GM03348 (cell line): ENCODE data around the gene WDR81.

Experiments used
- DNase-seq: peaks from one replicate; pipeline ENCODE4 v3.0.0; 2012; ENCODE audit warnings: low spot score

Gene WDR81

DNA sequence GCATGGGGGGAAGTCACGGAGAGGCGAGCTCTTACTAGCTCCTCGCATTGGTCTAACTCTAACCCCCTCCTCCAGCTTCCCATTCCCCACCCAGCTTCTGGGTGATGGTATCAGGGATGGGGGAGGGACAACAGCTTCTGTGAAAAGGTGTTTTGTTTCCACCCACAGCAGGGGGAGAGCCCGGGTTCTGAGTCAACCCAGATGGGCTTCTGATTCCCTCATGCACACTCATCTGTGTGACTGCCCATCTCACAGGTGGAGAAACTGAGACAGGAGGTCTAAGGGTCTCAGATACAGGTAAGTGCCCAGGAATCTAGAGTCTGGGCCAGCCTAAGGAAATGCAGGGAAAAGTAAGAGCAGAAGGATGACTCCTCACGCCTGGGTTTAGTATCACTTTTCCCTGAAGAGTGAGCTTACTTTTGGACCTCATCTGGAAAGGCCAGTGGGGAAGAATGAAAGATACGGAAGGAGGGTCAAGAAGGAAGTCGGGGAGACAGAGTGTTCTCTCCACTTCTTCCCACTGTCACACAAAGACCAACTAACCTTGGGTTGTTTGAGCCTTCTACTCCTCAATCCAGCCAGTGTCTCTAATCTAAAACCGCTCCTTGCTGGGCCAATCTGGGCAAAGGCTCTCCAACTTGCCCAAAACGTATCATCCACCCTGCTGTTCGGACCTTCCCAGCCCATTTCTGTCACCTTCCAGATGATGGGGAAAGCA, 11.2 kb upstream of the WDR81 start:
- no peak for DNase-seq

DNA sequence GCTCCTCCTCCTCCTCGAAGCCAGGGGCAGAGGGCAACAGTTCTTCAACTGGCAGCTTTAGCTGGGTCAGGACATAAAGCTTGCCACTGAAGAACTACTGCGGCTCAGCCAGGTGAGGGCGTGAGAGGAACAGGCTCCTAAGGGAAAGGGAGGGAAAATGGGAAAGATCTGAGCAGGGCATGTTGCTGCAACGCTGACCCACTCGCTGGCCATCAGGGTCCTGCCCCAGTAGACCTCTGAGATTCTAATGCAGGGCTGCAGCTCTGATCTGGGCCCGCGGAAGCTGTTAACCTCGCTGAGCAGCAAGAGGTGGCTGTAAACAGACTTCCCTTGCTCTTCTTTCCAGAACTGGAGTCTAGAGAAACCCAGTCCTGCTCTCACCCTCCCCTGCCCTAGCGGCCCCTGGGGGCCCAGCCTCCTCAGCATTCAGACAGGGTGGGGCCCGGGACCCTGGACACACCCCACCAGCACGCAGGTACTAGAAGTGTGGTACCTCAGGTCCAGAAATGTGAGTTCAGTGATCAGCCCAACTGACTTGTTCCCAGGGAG, 10.6 kb upstream of the WDR81 start:
- peak; percentile 23 for DNase-seq

DNA sequence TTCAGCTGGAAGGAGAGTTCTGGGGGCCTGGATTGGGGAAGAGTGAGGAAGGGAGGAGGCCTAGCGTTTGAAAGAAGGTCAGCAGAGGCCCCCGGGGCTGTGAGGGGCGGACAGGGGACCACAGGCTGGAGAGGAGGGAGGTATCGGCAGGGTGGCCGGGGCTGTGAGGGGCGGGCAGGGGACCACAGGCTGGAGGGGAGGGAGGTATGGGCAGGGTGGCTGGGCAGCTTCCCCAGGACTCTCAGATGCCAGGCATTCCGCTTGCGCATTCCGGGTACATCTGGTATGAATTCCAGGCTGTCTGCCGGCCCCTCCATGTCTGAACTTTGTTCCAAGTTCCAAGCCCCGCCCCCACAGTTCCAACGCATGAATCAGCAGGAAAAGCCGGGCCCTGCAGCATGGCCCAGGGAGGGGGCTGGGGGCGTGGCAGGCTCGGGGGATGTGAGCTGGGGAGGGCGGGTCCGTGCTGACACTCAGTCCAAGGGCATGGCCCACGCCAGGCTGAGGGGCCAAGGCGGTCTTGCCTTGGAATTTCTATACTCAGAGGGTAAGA, 10.0 kb upstream of the WDR81 start:
- peak; percentile 96 for DNase-seq

DNA sequence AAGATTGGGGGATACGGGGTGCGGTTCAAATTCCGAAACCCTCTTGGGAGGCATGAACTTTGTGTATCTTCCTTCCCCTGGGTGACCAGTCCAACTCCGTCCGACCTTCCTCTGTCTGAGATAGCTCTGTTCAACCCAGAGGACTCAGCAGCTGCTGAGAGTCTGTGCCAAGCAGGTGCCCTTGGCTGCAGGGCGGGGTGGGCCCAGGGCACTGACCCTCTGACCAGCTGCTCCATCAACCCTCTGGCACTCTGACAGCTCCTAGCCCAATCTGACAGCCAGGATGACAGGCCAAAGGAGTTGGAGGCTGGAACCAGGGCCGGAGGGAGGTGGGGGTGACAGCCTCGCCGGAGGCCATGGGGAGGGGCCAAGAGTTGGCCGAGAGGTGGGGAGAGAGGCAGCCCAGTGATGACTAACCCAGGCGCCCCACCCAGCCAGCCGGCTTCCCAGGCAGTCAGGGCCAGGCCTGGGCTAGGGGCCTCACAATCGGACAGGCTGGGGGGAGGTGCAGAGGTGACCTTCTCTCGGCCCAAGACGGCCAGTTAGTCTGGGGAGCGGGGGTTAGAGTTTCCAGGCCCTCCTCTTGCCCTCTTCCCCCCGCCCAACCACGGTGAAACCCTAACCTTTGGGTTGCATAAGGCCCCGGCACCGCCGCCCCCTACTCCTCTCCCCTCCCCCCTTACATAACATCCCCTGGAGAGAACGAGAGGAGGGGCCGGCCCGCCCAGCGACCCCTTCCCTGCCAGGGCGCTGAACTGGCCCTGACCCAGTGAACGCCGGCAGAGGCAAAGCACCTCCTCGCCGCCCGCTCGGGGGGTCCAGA, 9.3 kb upstream of the WDR81 start:
- peak; percentile 93 for DNase-seq

GRCh38 chr17:1715803-1716075, 8.8 kb upstream of the WDR81 start:
- peak; percentile 25 for DNase-seq

DNA sequence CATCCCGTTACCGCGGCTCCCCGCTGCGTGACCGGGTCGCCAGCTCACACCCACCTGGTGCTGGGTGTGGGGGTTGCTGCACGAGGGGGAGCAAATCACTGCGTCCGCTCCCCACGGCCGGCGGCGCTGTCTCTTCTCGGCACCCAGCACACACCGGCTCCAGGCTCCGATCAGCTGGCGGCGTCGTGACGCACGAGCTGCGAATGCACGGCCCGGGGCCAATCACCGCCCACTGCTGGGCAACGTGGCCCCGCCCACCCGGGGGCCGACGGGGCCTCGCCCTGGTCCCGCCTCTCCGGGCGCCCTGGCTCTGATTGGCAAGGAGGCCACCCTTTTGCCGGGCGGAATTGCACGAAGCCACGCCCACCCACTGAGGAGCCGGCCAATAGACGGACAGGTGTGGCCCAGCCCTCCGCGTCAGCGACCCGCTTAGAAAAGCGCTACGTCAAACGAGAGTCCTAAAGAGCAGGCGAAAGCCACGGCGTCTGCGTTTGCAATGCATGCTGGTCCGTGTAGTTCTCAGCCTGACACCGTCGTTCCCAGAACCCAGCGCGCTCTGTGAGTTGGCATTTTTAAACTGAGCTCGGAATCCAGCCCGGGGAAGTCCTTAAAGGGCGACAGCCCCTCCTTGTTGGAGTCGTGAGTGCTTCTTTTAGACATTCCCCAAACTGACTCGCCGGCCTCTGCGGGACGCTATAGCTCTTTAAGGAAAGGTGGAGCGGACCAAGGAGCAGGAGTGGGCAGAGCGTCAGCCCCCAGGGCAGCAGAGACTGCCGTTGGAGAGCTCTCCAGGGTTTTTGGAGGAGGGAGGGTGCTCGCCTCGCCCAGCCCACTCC, 8.2 kb upstream of the WDR81 start:
- peak; percentile 99 for DNase-seq

- peak; percentile 94 for DNase-seq
Observed at GRCh38 chr17:1716912-1717695, 7.4 kb upstream of the WDR81 start.

GRCh38 chr17:1718362-1719165, 5.9 kb upstream of the WDR81 start:
- no peak for DNase-seq

DNA sequence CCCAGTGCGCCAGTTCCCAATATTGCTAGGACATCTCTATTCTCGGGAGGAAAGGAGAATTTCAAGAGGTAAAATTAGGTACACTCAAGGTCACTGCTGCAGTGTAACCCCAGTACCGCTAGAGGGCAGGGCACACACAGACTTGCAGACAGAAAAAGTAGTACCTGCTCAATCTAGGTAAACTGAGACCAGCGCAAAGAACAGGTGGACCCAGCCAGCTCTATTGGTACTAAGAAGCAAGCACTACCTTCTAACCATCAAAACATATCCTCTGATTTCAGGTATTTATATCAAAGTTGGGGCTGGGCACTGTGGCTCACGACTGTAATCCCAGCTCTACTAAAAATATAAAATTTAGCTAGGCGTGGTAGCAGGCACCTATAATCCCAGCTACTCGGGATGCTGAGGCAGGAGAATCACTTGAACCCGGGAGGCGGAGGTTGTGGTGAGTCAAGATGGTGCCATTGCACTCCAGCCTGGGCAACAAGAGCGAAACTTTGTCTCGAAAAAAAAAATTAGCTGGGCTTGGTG, 3.6 kb upstream of the WDR81 start:
- peak; percentile 58 for DNase-seq

DNA sequence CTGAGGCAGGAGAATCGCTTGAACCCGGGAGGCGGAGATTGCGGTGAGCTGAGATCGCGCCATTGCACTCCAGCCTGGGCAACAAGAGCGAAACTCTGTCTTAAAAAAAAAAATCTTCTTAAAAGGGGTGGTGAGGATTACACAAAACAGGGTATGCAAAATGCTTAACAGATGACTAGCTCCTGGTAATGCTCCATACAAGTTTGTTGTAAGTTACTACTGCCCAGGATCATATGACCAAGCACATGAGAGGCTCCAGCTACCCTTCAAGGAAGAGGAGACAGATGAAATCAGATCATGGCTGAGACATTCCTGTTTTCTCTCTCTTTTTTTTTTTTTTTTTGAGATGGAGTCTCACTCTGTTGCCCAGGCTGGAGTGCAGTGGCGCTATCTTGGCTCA, 2.5 kb upstream of the WDR81 start:
- peak; percentile 59 for DNase-seq

- no peak for DNase-seq
Observed at GRCh38 chr17:1724869-1725641, 551 bp downstream of the WDR81 start.

DNA sequence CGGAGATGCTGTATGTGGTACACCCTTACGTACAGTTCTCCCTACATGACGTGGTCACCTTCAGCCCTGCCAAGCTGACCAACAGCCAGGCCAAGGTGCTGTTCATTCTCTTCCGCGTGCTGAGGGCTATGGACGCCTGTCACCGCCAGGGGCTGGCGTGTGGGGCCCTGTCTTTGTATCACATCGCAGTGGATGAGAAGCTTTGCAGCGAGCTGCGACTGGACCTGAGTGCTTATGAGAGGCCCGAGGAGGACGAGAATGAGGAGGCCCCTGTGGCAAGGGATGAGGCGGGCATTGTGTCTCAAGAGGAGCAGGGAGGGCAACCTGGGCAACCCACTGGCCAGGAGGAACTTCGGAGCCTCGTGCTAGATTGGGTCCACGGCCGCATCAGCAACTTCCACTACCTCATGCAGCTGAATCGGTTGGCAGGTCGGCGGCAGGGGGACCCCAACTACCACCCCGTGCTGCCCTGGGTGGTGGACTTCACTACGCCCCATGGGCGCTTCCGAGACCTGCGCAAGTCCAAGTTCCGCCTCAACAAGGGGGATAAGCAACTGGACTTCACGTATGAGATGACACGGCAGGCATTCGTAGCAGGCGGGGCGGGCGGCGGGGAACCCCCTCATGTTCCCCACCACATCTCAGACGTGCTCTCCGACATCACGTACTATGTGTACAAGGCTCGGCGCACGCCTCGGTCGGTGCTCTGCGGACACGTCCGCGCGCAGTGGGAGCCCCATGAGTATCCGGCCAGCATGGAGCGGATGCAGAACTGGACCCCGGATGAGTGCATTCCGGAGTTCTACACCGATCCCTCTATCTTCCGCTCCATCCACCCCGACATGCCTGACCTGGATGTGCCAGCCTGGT, 1.4 kb downstream of the WDR81 start:
- no peak for DNase-seq

DNA sequence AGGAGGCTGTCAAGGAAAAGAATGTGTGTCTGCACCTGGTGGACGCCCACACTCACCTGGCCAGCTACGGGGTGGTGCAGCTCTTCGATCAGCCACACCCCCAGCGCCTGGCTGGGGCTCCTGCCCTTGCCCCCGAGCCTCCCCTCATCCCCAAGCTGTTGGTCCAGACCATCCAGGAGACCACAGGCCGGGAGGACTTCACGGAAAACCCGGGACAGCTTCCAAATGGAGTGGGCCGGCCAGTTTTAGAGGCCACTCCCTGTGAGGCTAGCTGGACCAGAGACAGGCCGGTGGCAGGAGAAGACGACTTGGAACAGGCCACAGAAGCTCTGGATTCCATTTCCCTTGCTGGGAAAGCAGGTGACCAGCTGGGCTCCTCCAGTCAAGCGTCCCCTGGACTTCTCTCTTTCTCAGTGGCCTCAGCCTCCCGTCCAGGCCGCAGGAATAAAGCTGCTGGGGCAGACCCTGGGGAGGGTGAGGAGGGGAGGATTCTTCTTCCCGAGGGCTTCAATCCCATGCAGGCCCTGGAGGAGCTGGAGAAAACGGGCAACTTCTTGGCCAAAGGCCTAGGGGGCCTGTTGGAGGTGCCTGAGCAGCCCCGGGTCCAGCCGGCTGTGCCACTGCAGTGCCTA, 2.2 kb downstream of the WDR81 start:
- no peak for DNase-seq

DNA sequence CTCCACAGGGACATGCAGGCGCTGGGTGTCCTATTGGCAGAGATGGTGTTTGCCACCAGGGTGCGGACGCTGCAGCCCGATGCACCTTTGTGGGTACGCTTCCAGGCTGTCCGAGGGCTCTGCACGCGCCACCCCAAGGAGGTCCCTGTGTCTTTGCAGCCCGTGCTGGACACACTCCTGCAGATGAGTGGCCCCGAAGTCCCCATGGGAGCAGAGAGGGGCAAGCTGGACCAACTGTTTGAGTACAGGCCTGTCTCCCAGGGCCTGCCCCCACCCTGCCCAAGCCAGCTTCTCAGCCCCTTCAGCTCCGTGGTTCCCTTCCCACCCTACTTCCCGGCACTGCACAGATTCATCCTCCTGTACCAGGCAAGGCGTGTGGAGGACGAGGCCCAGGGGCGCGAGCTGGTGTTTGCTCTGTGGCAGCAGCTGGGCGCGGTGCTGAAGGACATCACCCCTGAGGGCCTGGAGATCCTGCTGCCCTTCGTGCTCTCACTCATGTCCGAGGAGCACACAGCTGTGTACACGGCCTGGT, 2.8 kb downstream of the WDR81 start:
- no peak for DNase-seq

GRCh38 chr17:1727876-1728630, 3.5 kb downstream of the WDR81 start:
- DNase-seq: no peak

DNA sequence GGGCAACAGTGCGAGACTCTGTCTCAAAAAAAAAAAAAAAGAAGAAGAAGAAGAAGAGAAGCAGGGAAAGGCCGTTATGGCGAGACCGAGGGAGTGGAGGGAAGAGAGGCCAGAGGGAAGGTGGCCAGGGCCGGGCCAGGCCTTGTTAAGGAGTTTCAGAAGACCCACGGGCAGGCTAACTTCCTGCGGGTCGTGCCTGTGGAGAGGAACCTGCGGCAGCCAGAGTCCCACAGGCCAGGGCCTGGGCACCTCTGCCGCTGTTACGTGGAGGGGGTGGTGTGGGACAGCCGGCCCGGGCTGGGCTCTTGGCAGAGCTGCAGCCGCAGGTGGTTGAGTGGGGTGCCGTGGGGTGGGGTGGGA, 5.4 kb downstream of the WDR81 start:
- DNase-seq: no peak
